ENCODE results near the gene BTBD8.

BTBD8 gene

DNA sequence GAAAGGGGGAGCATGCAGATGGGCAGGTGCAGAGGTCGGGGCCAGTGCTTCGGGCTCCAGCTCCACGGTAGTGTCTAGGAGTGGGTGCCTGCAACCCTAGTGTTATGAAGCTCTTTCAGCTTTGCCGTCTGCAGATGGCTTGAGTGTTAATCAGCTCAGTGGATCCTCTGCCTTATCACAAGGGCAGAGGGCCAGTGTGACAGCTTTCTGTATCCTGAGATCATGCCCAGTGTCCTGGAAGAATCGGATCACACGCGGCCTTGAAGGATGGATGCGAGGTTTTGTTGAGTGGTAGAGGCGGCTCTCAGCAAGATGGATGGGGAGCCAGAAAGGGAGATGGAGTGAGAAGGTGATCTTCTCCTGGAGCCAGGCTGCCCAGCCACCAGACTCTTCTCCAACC, 112.1 kb downstream of the BTBD8 start:
- DNase-seq (ENCODE audit: low read depth), result no peak

DNA sequence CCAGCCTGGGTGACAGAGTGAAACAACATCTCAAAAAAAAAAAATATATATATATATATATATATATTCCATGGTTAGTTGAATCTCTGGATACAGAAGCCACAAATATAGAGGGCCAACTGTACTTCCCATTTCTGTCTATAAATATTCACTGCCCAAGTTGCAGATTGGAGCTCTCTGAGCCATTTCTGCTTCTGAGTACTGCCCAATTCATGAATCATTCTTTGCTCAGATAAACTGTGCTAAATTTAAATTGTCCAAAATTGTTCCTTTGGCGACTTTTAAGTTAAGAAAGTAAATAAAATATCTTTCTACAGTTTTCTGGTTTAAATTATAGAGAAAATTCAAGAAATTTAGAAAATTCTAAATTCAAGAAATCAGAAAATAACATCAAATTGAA, 114.4 kb downstream of the BTBD8 start:
- DNase-seq (ENCODE audit: low read depth), result no peak

DNA sequence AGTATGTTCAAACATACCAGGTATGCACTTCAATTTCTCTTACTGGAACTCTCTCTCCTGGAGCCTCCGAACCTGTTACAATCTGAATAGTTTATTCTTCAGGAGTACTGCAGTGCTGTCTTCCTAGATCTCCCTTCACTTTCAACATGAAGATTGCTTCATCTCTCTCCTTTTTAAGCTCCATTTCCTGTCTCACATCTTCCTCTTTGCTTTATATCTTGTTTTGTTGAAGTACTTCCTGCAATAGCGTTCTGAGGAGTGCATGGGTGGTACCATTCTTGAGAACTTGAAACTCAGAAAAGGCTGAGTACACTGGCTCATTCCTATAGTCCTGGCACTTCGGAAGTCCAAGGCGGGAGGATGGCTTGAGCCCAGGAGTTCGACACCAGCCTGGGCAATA, 121.8 kb downstream of the BTBD8 start:
- DNase-seq (ENCODE audit: low read depth), result no peak

DNA sequence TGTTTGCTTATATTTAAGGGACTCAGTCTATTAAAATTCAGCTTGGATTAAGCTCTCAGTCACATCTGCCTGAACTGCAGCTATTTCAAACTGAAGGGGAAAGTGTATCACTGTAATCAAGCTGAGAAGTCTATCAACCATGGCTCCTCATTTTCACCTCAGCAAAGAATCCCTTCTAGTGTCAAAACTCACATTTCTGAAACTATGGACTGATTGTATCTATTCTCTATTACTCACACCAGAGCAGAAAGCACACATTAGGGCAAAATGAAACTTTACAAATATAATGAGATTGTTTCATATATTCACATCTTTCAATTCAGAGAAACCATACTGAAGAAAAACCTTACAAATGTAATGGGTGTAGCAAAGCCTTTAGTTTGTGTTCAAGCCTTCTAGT, 123.0 kb downstream of the BTBD8 start:
- DNase-seq (ENCODE audit: low read depth), result no peak

DNA sequence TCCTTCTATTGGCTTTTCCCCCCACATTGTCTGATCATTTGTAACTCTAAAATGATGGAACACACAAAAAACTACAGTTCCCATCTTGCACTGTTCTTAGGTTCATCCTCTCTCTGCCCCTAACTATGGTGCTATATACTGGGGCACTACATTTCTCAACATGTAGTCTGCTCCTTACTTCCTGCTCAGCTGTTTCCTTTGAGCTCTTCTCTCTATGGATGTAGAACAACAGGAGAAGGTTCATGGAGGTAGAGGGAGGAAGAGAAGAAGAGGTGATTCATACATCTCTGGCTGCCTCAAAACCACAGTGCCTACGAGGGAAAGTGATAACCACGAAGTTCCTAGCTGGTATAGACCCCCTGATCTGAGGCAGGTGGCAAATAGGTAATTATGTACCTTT, 130.6 kb downstream of the BTBD8 start:
- no peak for DNase-seq (ENCODE audit: low read depth)

DNA sequence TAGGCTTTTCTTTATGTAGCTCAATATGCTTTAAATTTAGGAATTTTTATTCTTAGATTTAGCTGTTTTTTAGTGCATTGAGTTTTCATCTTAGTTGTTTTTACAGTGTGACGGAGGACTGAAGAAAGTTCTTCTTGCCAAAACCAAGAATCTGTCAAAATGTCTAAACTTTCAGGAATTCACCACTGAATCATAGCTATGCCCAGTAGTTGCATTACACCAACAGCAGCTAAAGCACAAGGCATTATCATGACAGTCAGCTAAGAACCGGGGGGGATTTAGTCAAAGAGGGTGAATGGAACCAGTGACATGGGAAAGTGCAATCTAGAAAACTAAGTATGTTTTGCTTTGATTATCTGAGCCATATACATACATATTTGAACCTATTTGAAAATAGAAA, 131.0 kb downstream of the BTBD8 start:
- DNase-seq (ENCODE audit: low read depth), result no peak

DNA sequence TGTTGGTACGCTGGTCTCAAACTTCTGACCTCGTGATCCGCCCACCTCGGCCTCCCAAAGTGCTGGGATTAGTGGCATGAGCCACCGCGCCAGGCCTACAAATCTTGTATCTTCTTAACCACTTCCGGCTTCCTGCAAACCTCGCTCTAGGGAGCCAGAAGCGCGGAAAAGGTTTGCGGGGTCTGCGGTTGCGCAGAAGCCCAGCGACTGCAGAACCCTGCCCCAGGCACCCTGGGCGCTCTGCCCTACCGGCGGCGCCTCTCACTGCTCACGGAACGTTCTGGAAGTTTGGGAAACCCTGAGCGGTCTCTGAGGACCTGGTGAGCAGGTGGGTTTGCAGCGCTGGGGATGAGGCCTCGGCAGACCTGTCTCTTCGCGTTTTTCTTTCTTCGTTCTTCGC, 137.6 kb downstream of the BTBD8 start, which contains the start of gene C1orf146:
TSS of gene C1orf146 (plus strand) at position 195 of the 400 bp plus-strand sequence. CDS start 13,506 bp downstream, outside the sequence.
- no peak for DNase-seq (ENCODE audit: low read depth)

DNA sequence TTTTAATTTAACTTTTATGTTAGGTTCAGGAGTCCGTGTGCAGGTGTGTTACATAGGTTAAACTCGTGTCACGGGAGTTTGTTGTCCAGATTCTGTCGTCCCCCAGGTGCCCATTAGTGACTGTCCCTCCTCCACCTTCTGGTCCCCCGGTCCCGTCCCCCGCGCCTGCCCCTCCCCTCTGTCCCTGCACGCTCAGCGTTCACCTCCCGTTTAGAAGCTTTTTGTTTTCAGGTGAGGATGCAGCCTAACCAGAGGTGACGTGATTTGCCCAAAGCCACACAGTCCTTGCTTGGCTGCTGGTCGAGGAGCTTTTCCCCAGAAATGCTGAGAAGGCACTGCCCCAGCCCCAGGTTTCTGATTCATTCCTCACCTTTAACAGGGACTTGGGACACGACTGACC, 138.4 kb downstream of the BTBD8 start:
- DNase-seq (ENCODE audit: low read depth), result no peak

DNA sequence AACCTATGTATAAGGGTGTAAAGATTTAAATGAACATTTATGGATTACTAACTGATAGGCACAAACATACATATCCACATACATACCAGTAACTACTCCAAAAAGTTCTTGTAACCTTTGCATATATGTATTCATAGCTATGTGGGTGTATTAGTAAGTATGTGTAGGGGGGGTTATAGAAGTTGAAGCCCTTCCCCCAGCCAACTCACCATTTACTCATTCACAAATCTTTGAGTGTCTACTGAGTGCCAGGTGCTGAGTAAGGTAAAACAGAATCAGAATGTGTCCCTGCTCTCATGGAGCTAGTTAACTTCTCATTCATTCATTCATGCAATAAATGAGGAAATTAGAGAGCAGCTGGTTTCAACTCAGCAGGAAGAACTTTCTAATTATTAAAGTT, 138.9 kb downstream of the BTBD8 start:
- no peak for DNase-seq (ENCODE audit: low read depth)

DNA sequence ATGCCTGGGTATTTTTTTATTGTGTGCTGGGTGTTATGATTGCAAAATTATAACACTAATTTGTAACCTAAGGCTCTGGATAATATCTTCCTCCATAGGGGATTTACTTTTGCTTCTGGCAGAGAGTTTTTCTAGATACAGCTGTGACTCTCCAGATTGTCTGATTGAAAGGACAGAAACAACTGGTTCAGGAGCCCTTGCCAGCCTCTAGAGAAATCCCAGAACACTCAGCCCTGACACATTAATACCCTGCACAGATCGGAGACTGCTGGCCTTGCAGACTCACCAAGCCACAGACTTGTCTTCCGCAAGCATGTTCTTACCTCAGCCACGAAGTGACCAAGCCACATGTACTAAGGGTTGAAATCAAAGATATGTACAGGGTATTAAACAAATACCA, 148.3 kb downstream of the BTBD8 start:
- no peak for DNase-seq (ENCODE audit: low read depth)

DNA sequence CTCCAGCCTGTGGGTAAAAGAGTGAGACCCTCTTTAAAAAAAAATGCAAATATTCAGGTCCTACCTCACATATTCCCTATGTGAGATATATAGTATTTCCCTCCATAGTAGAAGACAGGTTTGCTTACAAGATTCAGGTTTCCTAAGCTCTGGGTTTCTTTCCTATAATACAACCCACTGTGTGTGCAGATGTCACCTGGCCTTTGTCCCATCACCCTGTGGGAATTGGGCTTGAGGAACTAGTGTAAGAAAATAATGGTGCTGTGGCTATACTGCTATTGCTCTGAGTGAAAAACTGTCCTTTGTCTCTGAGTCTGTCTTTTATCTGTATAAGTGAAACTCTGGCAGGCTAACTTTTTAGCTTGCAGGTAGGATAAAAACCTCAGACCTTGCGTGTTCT, 150.6 kb downstream of the BTBD8 start:
- no peak for DNase-seq (ENCODE audit: low read depth)
